Keratinocyte (primary cell): ENCODE results near the gene TMEM120B.

Experiments
- EZH2 ChIP-seq: IDR thresholded peaks from one replicate; pipeline ENCODE4 v1.6.1; 2012; ENCODE audit warnings: inconsistent platforms, mild to moderate bottlenecking, low read length, moderate library complexity
- TF ChIP-seq, protein P1 (sequence below), 3 experiments: IDR thresholded peaks in 1 of 3; conservative IDR thresholded peaks in 1 of 3; optimal IDR thresholded peaks in 1 of 3; 2 replicates in 2 of 3; 3 replicates in 1 of 3; pipeline versions ENCODE3 to v1.5.1; 2011; ENCODE audit warnings: low read length in 3 of 3, mild to moderate bottlenecking in 3 of 3, moderate library complexity in 2 of 3, control low read depth in 1 of 3, inconsistent platforms in 1 of 3; ENCODE audit not compliant: insufficient read depth in 2 of 3; ENCODE audit errors: extremely low read depth in 1 of 3

GRCh38 chr12:121701667-121702277 is 10.8 kb upstream of the TMEM120B start:
- TF ChIP-seq, protein P1, sequence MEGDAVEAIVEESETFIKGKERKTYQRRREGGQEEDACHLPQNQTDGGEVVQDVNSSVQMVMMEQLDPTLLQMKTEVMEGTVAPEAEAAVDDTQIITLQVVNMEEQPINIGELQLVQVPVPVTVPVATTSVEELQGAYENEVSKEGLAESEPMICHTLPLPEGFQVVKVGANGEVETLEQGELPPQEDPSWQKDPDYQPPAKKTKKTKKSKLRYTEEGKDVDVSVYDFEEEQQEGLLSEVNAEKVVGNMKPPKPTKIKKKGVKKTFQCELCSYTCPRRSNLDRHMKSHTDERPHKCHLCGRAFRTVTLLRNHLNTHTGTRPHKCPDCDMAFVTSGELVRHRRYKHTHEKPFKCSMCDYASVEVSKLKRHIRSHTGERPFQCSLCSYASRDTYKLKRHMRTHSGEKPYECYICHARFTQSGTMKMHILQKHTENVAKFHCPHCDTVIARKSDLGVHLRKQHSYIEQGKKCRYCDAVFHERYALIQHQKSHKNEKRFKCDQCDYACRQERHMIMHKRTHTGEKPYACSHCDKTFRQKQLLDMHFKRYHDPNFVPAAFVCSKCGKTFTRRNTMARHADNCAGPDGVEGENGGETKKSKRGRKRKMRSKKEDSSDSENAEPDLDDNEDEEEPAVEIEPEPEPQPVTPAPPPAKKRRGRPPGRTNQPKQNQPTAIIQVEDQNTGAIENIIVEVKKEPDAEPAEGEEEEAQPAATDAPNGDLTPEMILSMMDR (optimal IDR thresholded peaks at IDR 0.05 in 1 of 3, IDR thresholded peaks at IDR 0.05 in 1 of 3, conservative IDR thresholded peaks at IDR 0.05 in 1 of 3; ENCODE audit: extremely low read depth in 1 of 3, insufficient read depth in 2 of 3, low read length in 3 of 3): no peak
- TF ChIP-seq EZH2: no peak
